Kidney glomerular epithelial cell (primary cell): ENCODE results near the gene DZIP1.
"Not testable (repeated sequence)": the region's sequence is repeated elsewhere in the genome, so short reads cannot be mapped to it uniquely, and the experiment has no call there.

ENCODE experiments used
- DNase-seq: peaks from one replicate; lab custom pipeline; 2025; lab: John Stamatoyannopoulos, UW

DZIP1 gene, protein sequence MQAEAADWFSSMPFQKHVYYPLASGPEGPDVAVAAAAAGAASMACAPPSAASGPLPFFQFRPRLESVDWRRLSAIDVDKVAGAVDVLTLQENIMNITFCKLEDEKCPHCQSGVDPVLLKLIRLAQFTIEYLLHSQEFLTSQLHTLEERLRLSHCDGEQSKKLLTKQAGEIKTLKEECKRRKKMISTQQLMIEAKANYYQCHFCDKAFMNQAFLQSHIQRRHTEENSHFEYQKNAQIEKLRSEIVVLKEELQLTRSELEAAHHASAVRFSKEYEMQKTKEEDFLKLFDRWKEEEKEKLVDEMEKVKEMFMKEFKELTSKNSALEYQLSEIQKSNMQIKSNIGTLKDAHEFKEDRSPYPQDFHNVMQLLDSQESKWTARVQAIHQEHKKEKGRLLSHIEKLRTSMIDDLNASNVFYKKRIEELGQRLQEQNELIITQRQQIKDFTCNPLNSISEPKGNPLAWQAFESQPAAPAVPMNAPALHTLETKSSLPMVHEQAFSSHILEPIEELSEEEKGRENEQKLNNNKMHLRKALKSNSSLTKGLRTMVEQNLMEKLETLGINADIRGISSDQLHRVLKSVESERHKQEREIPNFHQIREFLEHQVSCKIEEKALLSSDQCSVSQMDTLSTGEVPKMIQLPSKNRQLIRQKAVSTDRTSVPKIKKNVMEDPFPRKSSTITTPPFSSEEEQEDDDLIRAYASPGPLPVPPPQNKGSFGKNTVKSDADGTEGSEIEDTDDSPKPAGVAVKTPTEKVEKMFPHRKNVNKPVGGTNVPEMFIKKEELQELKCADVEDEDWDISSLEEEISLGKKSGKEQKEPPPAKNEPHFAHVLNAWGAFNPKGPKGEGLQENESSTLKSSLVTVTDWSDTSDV

DNA sequence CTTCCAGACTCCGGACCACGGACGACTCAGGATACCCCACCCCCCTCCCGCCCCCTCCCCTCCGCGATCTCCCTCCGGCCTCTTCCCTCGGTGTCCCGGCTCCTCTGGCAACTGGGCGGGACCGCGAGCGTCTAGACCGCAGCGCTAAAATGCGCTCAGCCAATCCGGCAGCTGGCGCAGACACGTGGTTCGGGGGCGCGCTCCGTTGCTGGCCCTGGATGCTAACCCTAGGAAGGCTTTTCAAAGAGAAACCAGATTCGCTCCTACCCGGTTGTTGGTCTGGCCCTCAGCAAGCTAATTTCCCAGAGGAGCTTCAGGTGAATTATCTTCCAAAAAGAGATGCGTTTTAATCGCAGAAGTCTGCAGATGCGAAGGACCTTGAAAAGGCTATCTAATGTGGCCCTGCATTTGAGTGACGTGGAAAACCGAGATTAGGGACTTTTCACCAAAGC is at the start of gene DZIP1:
Gene DZIP1, minus strand, starts transcription at position 106 of the 452 bp plus-strand sequence. CDS start 2,677 bp downstream, outside the sequence.
- peak; percentile 47 for DNase-seq

DNA sequence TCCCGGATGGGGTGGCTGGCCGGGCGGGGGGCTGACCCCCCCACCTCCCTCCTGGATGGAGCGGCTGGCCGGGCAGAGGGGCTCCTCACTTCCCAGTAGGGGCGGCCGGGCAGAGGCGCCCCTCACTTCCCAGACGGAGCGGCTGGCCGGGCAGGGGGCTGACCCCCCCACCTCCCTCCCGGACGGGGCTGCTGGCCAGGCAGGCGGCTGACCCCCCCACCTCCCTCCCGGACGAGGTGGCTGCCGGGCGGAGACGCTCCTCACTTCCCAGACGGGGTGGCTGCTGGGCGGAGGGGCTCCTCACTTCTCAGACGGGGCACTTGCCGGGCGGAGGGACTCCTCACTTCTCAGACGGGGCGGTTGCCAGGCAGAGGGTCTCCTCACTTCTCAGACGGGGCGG is 46.5 kb upstream of the DZIP1 start:
- not testable (repeated sequence) for DNase-seq

DNA sequence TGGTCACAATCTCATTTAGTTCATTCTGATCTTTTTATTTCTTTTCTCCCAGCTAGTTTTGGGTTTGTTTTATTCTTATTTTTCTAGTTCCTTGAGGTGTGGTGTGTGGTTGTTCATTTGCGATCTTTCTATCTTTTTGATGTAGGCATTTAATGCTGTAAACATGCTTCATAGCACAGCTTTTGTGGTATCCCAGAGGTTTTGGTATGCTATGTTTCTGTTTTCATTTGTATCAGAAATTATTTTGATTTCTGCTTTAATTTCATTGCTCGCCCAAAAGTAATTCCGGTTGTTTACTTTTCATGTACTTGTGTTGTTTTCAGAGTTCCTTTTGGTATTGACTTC is 45.0 kb upstream of the DZIP1 start:
- no peak for DNase-seq

DNA sequence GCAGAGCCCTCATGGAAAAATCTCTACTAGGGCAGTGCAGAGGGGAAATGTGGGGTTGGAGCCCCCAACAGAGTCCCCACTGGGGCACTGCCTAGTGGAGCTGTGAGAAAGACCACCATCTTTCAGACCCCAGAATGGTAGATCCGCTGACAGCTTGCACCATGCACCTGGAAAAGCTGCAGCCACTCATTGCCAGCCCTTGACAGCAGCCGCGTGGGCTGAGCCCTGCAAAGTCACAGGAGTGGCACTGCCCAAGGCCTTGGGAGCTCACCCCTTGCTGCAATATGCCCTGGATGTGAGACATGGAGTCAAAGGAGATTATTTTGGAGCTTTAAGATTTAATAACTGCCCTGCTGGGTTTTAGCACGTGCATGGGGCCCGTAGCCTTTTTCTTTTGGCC is 40.5 kb upstream of the DZIP1 start:
- DNase-seq = not testable (repeated sequence)

DNA sequence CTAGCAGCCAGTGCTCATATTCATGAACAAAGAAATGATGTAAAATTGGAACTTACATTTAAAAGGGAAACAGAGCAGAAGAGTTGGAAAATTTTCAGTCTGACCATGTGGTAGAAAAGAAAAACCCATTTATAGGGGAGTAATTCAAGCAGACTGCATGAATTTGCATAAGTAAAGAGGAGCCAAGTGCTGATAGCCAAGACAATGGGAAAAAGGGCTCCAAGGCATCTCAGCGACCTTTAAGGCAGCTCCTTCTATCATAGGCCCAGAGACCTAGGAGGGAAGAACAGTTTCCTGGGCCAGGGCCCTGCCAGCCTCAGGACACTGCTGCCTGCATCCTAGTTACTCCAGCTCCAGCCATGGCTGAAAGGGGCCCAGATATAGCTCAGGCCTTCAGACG is 39.9 kb upstream of the DZIP1 start:
- no peak for DNase-seq

DNA sequence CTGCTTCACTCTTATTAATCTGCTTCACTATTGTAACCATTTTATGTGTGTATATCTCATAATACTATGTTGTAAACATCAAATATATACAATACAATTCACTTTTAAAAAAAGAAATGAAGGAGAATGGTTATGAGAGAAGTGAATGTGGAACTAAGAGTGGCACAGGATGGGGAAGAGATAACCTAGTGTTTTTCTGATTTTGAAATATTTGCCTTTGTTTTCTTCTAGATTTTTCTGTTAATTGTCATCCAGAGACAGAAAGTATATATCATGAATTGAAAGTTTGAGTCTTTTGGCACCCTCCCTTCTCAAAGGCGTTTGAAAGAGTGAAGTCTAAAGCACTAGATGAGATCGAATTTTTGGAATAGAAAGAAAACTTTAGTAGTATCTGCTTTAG is 35.2 kb upstream of the DZIP1 start:
- DNase-seq = no peak

DNA sequence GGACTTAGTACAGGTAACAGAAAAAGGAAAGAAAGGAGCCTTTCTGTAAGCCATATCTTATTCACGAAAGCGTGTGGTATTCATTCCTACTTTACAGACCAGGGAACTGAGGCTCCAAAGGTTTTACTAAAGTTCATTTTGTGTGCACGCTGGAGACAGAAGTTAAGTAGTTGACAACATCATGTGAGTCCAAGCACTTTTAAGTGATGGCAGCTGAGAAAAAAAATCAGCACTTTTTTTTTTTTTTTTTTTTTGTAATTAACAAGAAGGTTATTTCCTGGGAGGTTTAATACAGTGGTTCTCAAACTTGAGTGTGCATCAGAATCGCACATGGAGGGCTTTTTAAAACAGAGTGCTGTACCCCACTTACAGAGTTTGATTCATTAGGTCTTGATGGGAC is 34.5 kb upstream of the DZIP1 start:
- no peak for DNase-seq

DNA sequence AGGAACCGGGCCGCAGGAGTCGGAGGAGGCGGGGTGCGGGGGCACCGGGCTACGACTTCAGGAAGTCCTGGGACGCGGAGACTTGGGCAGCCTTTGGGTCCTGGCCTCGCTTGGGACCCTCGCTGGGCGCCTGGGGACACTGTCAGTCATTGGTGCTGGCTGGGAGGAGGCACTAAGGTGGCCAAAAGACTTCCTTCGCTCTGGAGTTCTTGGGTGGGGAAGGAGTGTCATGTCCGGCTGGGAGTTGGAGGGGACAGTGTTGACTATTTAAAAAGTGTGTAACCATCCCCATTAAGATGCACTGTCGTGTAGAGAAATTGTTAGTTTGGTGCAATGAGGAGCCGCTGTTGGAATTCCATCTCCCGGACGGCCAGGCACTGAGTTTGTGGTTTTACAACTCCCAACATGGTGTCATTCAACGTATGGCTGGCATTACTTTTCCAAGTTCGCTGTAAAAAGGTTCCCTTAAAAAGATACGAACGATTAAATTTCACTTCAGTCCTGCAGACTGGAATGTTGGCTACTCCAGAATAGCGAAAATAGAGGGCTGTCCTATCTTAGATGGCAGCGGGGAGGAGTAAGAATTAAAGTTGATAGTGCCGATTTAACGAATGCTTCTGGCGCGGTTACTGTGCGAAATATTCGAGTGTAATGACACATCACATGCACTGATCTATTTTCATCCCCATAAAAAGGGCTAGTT is 33.2 kb upstream of the DZIP1 start:
- peak; percentile 16 for DNase-seq

DNA sequence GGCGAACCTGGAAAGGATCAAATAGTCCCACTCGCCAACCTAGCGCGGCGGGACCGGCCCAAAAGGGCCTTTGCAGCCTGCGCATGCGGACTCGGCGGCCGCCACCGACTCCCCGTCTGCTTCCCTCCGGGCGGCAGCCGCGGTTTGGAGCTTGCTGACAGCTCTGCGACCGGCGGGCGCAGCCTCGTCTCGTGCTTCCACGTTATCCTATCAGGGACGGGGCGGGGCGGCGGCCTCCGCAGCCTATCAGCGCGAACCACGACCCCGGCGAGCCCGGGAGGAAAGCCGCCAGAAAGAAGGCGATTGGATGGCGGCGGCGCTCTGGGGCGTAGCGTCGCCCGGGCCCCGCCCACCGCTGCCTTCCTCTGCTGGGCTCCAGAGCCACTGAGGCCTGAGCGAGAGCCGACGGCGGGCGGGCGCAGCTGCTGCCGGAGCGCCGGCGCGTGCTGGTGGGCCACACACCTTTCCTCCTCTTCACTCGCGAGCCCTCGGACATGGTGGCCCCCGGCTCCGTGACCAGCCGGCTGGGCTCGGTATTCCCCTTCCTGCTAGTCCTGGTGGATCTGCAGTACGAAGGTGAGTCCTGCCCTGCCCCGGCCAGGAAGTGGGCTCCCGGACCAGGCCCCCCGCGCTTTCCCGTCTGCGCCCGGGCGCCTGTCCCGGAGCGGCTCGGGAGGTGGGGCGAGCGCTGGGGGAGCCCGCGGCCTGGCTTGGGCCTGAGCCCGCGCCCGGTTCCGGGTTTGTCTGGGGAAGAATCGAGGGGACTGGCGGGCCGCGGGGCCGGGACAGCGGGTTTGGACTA is 32.5 kb upstream of the DZIP1 start, which contains the start of gene DNAJC3:
Gene DNAJC3, plus strand, starts transcription at position 378 of the 802 bp plus-strand sequence. Its CDS starts 117 bp downstream, at position 495.
- DNase-seq = peak; percentile 98

DNA sequence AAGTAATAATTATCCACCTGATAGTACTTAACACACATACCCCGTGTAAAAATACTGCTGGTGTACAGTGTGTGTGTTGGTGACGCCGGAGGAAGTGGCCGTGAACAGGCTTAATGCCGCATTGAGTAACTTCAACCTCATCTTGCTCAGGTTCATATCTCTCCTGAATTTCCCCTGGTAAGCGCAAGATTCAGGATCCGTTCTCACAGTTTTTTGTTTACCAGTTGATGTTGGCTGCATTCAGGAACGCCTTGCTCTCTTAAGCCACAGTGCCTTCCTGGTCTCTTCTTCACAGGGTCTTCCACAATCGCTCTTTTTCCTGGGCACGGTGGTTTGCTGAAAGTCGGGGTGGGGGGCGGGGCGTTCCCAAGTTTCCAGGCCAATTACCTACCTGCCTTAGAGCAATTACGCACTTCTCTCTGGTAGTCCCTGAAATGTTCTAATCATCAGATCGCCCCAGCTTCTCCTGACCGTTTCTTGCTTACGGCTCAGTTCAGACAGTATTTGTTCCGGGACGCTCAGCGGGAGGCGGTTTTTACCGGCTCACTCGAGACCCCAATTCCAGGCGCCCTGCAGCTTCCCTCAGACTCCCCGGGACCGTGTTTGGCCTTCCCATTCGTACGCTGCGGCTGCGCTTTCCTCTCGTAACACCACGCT is 31.7 kb upstream of the DZIP1 start:
- DNase-seq = peak; percentile 76

DNA sequence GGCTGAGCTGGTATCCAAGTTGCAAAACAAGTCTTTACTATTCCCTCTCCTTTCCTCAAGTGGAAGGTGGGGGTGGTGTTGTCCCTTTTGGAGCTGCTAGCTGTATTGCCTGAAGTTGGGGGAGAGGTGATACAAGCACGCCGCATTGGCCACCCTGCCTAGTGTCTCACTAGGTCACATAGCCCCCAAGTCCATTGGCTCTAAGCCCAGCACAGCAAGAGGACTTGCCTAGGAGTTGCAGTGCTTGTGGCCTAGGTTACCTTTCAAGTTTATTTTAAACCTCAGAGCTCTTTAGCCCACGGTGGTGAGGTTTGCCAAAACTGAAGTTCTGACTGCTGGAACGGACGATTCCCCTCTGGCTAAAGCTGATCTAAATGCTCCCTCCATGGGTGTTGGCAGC is 27.1 kb upstream of the DZIP1 start:
- DNase-seq = no peak

DNA sequence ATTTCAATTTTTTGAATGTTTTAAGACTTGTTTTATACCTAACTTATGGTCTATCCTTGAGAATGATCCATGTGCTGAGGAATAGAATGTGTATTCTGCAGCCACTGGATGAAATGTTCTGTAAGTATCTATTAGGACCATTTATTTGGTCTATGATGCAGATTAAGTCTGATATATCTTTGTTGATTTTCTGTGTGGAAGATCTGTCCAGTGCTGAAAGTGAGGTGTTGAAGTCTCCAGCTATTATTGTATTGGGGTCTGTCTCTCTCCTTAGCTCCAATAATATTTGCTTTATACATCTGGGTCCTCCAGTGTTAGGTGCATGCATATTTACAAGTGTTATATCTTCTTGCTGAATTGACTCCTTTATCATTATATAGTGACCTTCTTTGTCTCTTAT is 22.7 kb upstream of the DZIP1 start:
- not testable (repeated sequence) for DNase-seq

DNA sequence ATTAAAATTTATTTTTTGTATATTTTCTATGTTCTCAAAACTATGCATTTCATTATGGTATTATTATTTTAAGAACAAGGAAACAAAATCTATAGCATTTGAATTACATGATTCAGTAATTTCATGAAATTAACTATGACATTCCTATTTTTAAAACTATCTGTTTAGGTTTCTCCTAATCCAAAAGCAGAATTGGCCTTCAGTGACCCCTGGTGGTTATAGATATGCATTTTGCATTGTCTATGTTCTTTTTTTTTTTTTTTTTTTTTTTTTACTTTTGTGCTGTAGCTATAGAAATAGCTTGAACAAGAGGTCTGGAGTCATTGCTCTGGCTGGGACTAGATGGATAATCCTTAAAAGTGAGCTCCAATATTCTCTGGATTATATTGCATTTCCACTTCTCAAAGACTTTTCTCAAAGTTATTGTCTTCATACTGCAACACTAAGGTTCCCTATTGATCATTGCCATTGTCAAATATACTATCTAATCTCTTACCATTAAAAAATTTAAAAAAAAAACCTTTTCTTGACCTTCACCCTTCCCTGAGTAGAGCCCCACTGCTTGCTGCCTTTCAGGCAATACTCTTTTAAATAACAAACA is 16.6 kb upstream of the DZIP1 start:
- peak; percentile 25 for DNase-seq

DNA sequence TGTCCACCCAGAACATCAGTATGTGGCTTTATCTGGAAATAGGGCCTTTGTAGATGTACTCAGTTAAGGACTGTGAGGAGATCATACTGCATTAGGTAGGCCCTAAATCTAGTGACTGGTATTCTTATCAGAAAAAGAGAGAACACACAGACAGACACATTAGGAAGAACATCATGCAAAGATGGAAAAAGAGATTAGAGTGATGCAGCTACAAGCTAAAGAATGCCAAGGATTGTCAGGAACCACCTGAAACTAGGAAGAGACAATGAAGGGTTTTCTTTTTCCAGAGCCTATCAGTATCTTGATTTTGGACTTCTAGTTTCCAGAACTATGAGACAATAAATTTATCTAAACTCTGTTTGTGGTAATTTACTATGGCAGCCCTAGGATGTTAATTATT is 15.0 kb upstream of the DZIP1 start:
- DNase-seq = no peak

DNA sequence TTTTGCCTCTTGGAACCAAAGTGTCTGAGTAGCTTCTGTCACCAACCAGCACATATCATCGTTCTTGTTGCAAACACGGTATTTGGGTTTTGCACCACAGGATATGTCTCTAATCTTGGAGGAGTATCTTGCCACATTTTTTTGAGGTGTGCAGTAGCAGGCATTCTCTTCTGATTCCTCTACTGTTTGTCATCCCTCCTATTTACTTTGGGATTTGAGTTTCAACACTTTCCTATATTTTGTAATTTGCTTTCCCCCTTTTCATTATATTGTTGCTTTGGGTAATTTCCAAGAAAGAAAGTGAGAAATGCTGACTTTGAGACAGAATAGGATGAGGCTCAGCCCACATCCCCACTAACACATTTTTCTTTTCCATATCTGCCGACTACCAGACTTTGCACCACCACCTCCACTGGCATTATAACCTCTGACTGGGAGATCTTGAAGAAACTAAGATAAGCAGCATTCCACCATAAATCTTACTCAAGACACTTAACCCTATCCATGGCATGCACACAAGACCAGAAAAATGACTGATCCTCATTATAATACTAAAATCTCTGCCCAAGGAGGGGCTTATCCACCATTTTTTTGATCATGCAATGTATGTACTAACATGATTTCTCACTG is 12.0 kb upstream of the DZIP1 start:
- no peak for DNase-seq

DNA sequence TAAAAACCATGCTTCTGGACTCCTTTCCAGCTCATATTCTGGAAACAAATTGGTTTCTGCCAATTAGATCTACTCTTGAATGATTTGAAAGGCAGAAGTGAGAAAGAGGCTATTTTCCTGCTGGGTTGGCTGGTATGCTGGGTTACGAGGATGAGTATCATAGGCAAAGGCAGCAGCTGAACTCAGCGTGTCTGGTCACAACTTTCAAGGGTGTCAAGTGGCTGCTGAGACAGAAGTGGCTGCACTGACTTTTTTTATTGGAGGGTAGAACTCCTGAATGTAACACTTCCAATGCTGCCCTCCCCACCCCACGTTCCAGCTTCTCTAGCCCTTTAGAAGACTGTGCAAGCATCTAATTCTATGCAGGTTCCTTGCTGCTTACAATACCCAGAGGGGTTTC is 8.3 kb upstream of the DZIP1 start:
- DNase-seq = no peak

DNA sequence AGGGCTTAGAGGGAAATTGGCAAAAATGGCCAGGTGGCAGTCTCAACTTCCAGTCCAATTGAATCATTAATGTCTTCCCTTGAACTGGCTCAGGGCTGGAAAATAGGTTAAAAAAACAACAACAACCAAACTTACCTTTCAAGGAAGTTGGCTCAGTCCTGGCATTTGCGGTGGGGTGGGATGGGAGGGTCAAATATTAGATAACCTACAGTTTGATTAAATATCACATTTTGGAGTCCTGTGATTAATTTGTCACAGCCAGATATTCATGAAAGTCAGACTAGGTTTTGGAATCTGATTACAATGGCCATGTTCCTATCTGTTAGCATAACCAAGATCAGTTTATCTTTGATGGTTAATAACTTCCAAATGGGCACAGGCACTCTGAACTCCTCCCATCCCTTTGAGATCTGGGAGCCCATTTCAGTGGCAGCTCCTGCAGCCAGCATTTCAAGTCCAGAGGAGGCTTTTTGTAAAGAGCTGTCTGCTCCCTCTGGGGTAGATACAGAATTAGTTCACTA is 7.8 kb upstream of the DZIP1 start:
- no peak for DNase-seq

DNA sequence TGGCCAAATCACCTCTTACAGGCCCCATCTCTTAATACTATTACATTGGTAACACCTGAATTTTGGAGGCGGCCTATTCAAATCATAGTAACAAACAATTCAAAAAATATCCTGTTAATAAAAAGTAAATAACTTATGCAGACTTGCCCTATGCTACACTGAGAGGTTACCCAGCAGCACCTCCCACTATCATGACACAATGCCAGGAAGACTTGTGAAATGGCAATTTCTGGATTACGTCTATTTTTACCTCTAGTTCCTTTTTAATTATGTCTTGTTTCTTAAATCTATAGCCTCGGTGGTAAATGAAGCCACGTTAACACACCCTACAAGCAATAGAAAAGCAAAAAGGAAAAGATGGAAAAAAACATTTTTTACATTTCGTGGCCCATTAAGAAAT is 6.2 kb upstream of the DZIP1 start:
- DNase-seq = no peak

DNA sequence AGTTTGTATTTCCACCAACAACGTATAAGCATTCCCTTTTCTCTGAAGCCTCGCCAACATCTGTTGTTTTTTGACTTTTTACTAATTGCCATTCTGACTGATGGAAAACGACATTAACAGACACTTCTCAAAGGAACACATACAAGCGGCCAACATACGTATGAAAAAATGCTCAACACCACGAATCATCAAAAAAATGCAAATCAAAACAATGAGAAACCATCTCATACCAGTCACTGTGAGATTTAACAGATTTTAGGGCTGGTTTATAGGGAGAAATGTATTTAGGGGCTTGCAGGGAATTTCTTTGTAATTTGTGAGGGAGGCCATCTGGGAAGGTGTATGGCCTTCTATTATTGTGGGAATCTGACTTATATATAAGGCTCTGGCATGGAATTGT is 2.8 kb upstream of the DZIP1 start:
- DNase-seq = no peak
